Metanephros (tissue), 2 donors: Measurements from ENCODE around the gene FOXJ1. TPM values are rescaled to one million over a fixed set of nuclear protein-coding genes. Genes with fewer than 3 reads are reported as not detected.
A peak's percentile ranks its signal among the peaks of the same experiment; 100 is the strongest.

Experiments used
- small RNA-seq: library from RNA; depleted of rRNA; stranded (forward); fragments of <200 nt; gene quantifications from one replicate; pipeline ENCODE3, GENCODE V24; 2014; ENCODE audit warnings: low replicate concordance
- total RNA-seq: library from RNA; depleted of rRNA; stranded (reverse); fragments of >200 nt; gene quantifications from one replicate; pipeline ENCODE4 v1.2.3, GENCODE V29; 2014

FOXJ1 gene, protein sequence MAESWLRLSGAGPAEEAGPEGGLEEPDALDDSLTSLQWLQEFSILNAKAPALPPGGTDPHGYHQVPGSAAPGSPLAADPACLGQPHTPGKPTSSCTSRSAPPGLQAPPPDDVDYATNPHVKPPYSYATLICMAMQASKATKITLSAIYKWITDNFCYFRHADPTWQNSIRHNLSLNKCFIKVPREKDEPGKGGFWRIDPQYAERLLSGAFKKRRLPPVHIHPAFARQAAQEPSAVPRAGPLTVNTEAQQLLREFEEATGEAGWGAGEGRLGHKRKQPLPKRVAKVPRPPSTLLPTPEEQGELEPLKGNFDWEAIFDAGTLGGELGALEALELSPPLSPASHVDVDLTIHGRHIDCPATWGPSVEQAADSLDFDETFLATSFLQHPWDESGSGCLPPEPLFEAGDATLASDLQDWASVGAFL
- 21.6 TPM for total RNA-seq

DNA sequence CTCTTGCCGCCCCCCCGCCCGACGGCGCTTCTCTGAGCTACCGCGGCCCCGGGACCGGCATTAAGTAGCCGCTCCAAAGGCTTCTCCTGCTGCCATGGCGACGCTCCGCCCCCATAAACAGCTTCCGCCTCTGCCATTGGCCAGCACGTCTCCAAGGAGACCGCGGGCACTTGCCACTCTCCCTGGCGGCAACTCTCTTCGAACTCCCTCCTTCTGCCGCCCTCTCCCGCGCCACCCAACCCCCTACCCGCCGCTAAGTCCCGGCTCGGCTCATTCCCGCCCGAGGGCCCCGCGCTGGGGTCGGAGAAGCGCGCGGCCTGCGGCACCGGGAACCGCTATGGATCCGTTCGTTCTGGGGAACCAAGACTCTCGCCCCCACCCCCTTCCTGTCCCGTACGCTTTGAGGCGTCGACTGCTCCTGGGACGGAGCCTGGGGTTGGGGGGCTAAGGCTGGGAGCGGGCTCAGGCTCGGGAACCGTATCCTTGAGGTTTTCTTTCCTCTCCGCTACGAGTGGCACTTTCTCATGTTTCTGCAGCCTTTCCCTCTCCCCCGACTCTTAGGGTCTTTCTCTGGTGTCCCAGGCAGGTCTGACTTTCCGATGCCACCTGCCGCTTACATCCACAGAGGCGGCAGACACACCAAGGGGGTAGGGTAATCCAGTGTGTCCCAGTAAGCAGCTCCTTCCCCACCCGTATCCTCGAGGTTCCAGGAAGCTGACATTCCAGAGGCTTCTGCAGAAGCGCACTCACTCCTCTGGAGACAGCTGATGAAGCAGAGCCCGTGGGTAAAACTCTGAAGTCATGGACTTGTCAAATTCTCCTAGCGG lies at the start of gene FOXJ1:
FOXJ1 (minus strand) TSS at position 34 of the 827 bp plus-strand sequence. CDS start 850 bp downstream, outside the sequence.

GRCh38 chr17:76103274-76104139 lies 37.5 kb downstream of the FOXJ1 start, which contains the start of gene EXOC7:
Gene EXOC7 (minus strand): TSS chr17:76103787. CDS start chr17:76103692, 95 bp downstream.

Small RNA genes within 50 kb of the gene (small RNA-seq; reads per million reads assigned to genes)
- 0.23 reads per million, percentile 9 among the genes with 10 or more reads in this experiment for gene MIR6868

Other genes with a start within 250 kb of the FOXJ1 start
- 23.2 TPM for gene TRIM65, start 244.3 kb downstream of the FOXJ1 start, total RNA-seq
- 61.1 TPM for gene MRPL38, start 236.4 kb downstream of the FOXJ1 start, total RNA-seq
- gene FBF1, start 200.2 kb downstream of the FOXJ1 start, total RNA-seq, result 16.5 TPM
- gene ACOX1, start 162.1 kb downstream of the FOXJ1 start, total RNA-seq, result 56.1 TPM
- gene TEN1, start 162.0 kb downstream of the FOXJ1 start, total RNA-seq, result 24.6 TPM
- 7.3 TPM for gene CDK3, start 140.4 kb downstream of the FOXJ1 start, total RNA-seq
- 28.3 TPM for gene EVPL, start 113.9 kb downstream of the FOXJ1 start, total RNA-seq
- gene SRP68, start 68.7 kb downstream of the FOXJ1 start, total RNA-seq, result 52.5 TPM
- 0.12 TPM for gene GALR2, start 66.5 kb downstream of the FOXJ1 start, total RNA-seq
- gene ZACN, start 62.1 kb downstream of the FOXJ1 start, total RNA-seq, result not detected
- 142 TPM for gene EXOC7, start 37.5 kb downstream of the FOXJ1 start, total RNA-seq
- 13.4 TPM for gene RNF157, start 99.2 kb upstream of the FOXJ1 start, total RNA-seq
- 15.1 TPM for gene UBALD2, start 124.1 kb upstream of the FOXJ1 start, total RNA-seq
- 4.3 TPM for gene QRICH2, start 167.0 kb upstream of the FOXJ1 start, total RNA-seq
- 52.8 TPM for gene PRPSAP1, start 212.7 kb upstream of the FOXJ1 start, total RNA-seq
- gene SPHK1, start 243.4 kb upstream of the FOXJ1 start, total RNA-seq, result 3.4 TPM